Stimulated activated CD4-positive, alpha-beta T cell treated with anti-CD3 and anti-CD28 coated beads, Interleukin-1b, Interleukin-23, amount 100 ng/mL, for 24 hours (primary cell): ENCODE data around the gene NPRL2.

ENCODE experiments used
- DNase-seq, 4 experiments: peaks; one replicate each; pipeline ENCODE4 v3.0.0-alpha.2; 2020; ENCODE audit warnings: low read depth in 4 of 4, low spot score in 1 of 4

NPRL2 gene

GRCh38 chr3:50373146-50374051 is 22.8 kb upstream of the NPRL2 start:
- DNase-seq, result no peak

DNA sequence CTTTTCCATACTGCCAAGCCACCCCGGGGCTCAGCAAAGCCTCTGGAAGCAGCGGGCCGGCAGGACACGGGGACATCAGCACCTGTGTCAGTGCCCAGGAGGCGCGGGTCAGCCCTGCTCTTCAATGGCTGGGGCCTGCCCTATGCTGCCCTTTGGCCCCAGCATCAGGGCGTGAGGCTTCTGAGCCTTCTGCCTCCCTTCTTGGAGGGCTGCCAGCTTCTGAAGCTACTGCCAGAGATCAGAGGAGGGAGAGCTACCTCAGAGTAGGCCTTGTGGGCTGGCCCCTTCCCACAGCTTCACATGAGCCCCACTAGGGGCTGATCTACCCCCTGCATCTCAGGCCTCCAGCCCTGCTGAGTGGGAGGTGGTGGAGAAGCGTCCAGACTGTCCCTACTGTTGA is 21.8 kb upstream of the NPRL2 start:
- DNase-seq, result no peak

GRCh38 chr3:50371133-50371685 is 20.6 kb upstream of the NPRL2 start:
- DNase-seq, result no peak

GRCh38 chr3:50370594-50370993 is 20.0 kb upstream of the NPRL2 start:
- DNase-seq, result no peak

GRCh38 chr3:50369012-50369670 is 18.6 kb upstream of the NPRL2 start:
- DNase-seq, result no peak

DNA sequence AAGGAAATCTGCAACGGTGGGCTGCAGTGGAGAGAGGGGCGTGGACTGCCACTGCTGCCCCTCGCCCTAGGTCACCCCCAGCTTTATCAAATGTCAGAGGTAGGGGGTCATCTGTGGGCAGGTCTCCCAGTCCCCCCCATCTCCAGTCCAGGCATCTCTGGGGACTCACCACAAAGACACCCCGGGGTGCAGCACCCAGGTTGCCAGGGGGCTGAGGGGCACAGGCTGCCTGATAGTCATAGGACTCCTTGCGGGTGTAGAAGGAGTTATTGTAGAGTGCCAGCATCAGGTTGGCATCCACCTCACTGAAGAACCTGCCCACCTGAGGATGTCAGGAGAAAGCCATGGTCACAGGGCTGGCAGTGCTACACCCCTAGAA is 15.3 kb upstream of the NPRL2 start:
- DNase-seq, result no peak

DNA sequence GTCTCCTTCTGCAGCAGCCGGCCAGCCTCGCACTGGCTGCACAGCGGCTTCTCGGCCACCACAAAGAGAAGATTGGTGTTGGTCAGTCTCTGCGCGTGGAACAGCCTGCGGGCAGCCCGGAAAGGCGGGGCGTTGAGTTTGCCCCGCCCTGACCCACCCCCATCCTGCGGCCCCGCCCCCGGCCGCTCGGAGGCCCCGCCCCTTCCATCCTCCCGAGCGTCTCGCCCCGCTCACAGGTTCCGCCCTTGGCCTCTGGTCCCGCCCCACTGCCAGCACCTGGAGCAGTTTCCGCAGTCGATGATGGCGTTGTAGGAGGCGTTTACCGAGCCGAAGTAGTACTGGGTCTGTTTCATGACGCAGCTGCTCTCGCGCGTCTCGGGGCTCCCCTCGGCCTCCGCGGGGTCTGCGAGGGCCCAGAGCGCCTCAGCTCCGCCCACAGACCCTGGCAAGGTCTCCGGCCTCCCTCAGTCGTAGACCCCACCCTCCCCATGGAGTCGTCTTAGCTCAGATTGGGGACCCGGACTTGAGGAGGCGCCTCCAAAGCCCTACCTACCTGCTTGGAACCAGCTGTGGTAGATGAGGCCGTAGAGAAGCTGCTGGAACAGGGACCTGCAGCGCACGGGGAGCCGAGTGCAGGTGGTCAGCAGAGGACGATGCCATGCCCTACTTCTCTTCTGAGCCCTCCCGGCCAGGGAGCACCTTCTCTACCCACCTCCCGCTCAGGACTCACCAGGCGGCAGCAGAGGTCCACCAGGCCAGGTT is 14.7 kb upstream of the NPRL2 start:
- DNase-seq, result peak; percentile 84 to 92 (median 89)

GRCh38 chr3:50364573-50365079 is 14.1 kb upstream of the NPRL2 start:
- no peak for DNase-seq

- DNase-seq, result no peak
Observed at GRCh38 chr3:50359760-50360110, 9.2 kb upstream of the NPRL2 start.

DNA sequence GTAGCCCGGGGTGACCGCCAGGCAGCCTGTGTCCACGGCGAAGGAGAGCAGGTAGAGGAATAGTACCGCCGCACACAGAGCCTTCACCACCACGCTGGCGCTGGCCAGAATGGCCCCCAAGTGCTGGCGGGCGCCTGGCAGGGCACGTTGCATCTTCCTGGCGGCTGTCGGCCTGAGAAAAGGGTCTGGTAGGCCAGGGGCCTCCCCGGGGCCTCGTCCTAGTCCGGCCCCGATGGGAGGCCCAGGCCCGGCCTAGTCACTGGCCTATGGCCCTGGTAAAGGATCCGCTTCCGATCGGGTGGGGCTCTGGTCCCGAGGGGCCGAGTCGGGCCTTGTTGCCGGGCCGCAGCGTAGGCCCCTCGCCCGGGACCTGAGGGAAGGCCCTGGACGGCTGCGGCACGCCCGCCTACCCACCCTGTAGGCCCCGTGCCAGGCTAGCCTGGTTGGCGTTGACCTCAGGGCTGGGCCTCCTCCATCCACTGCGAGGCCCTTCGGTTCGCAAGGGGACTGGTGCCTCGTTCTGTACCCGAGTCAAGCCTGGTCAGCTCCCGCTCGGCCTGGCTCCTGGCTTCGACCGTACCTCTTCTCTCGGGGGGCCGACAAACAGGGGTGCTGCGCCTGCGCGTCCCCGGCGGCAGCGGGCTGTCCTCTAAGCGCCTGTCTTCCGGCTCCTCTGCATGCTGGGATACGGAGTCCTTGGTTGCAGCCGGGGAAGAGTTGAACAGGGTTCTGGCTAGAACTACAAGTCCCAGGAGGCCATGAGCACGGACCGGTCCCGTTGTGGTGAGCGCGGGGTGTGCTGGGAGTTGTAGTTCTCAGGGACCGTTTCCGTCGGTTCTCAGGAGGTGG is 8.6 kb upstream of the NPRL2 start, which contains the start of gene TMEM115:
TMEM115 (minus strand) TSS at position 611 of the 849 bp plus-strand sequence; CDS start at position 153, 458 bp downstream.
- peak; percentile 86 to 92 (median 90) for DNase-seq

- DNase-seq, result no peak
Observed at GRCh38 chr3:50358355-50358910, 7.9 kb upstream of the NPRL2 start.

GRCh38 chr3:50357481-50357880 is 6.9 kb upstream of the NPRL2 start:
- DNase-seq, result no peak

DNA sequence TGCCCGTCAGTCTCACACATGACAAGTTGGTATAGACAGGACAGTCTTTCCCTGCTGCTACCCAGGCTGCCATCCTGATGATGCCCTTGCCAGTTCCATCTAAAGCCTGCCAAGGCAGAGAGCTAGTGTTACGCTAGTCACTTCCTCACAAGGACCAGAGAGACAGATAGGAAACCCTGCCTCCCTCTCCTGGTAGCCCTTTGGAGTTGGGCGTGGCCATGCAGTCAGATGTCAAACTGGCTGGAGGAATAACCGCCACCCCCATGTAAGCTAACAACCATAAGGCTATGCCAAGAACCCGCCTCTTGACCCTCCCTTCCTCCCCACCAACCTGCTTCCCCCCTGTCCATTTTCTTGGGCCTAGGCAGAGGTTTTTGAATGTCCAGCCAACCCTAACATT is 6.0 kb upstream of the NPRL2 start:
- DNase-seq, result no peak

DNA sequence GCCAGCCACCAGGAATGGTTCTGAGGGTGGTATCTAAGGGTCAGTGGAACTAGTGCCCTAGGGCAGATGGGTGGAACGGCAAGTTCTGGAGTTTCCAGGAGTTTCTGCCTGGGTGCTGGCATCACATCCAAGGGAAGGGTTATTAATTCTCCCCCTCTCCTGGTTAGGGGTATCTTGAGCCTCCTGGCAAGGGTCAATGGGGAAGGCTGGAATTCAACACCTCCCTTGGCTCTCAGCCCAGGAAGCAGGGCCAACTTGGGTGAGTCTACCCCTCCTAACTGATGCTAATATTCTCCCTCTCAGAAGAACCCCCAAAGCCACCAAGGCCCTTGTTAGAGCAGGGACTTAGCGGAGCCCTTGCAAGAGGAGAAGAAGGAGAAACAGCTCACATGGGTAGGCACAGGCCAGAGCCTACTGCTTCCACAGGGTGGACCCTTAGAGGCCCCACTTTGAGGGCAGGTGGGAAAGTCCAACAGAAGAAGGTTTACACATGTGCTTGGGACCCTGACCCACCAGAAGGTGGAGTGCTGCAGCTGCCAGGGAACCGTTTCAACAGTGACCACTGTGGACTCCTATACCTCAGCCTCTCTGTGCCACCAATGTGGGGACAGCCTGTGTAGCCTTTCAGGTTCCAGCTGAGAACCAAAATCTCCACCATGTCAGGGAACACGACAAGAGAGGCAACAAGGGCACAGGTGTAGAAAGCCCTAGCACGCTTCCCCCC is 5.4 kb upstream of the NPRL2 start:
- DNase-seq, result no peak

GRCh38 chr3:50354850-50355249 is 4.3 kb upstream of the NPRL2 start:
- DNase-seq, result no peak

- no peak for DNase-seq
Observed at GRCh38 chr3:50354186-50354764, 3.7 kb upstream of the NPRL2 start.

- no peak for DNase-seq
Observed at GRCh38 chr3:50353245-50354004, 2.9 kb upstream of the NPRL2 start.

DNA sequence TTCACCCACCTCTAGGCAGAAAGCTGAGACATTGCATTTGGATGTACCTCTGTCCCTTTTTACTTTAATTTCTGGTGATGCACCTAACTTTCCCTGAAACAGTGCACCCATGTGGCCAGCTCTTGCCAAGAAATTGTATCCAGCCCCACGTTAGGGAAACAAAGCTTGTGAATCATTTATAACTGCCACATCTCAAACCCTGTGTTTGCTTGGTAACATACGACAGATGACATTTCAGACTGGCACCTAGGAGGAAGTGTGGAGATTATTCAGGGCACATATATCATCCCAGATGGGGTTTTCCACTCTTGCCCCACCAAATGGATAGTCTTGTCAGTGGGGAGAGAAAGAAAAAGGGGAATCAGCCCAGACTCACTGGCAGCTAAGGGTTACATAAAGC is 2.2 kb upstream of the NPRL2 start:
- no peak for DNase-seq
